Stimulated activated effector memory CD8-positive, alpha-beta T cell treated with anti-CD3 and anti-CD28 coated beads, Interleukin-12 subunit alpha, Interleukin-12 subunit beta, amount 100 ng/mL, for 72 hours (primary cell): ENCODE measurements around the gene UBQLN3.

Experiments used
- ATAC-seq: fragments of 150-1000 bp; cut with Tn5 transposase; 2 replicates; pipeline ENCODE4 v1.10.0; 2021
- DNase-seq, 2 donors: peaks; one replicate each; pipeline ENCODE4 v3.0.0; 2021 to 2022; ENCODE audit warnings: low spot score in 2 of 2
- H3K27ac Mint-ChIP-seq: one replicate; pipeline ENCODE4 v1.8.0; 2022; ENCODE audit warnings: mild to moderate bottlenecking, mixed read lengths
- H3K36me3 Mint-ChIP-seq: one replicate; pipeline ENCODE4 v1.8.0; 2022; ENCODE audit warnings: mild to moderate bottlenecking, mixed read lengths
- H3K4me1 Mint-ChIP-seq: one replicate; pipeline ENCODE4 v1.8.0; 2022; ENCODE audit warnings: mixed read lengths
- H3K4me3 Mint-ChIP-seq: one replicate; pipeline ENCODE4 v1.8.0; 2022; ENCODE audit warnings: mild to moderate bottlenecking, mixed read lengths
- H3K9me3 Mint-ChIP-seq: one replicate; pipeline ENCODE4 v1.8.0; 2022; ENCODE audit warnings: mixed read lengths

Gene UBQLN3

DNA sequence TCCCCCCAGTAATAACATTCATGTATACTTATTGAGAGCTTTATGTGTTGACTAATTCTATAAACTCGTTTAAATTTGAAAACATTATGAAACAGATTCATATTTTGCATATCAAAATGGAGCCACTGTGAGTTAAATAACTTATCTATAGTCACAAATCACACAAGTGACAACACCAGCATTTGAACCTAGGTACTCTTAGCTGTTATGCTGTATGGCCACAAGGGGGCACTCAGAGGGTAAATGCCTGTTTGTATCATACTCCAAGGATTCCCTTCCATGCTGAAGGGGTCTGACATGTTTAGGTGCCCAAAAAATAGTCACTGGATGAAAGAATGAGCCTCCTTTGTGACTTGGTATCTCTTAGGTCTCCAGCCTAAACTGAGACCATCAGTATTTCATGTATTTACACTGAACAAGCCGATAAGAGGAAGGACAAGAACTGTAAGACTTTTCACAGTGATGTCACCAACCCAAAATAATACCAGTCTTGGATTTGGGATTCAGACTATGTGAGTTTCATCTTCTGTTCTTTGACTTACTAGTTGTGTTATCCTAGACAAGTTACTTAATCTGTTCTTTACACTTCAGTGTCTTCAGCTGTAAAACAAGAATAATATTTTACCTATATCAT is 33.5 kb downstream of the UBQLN3 start:
- no peaks in the 10 kb centered on the region for H3K4me1 Mint-ChIP-seq
- ATAC-seq = peak; percentile 57
- no peak overlapping the region for H3K27ac Mint-ChIP-seq
- H3K9me3 Mint-ChIP-seq = no peaks in the 10 kb centered on the region
- no peaks in the 10 kb centered on the region for H3K36me3 Mint-ChIP-seq
- DNase-seq = no peak
- H3K4me3 Mint-ChIP-seq = no peak overlapping the region

DNA sequence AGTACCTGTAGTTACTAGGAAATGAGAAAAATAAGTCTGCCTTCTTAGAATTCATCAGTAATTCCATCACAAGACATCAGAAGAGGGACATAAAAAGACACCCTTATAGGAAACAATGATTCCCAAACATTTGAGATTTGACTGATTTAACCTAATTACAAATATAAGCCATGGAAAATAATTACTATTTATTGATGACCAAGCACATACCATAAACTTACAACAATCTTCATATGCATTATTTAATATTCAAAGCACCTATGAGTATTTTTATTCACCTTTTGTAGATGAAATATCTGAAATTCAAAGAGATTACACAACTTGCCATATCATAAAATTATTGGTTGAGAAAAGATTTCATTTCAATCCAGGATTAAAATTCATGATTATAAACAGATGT is 35.8 kb downstream of the UBQLN3 start:
- ATAC-seq (no peak), DNase-seq (no peak)
- no peaks in the 10 kb centered on the region for H3K4me1 Mint-ChIP-seq
- H3K4me3 Mint-ChIP-seq = no peak overlapping the region
- no peak overlapping the region for H3K27ac Mint-ChIP-seq
- H3K9me3 Mint-ChIP-seq = no peaks in the 10 kb centered on the region
- no peaks in the 10 kb centered on the region for H3K36me3 Mint-ChIP-seq

DNA sequence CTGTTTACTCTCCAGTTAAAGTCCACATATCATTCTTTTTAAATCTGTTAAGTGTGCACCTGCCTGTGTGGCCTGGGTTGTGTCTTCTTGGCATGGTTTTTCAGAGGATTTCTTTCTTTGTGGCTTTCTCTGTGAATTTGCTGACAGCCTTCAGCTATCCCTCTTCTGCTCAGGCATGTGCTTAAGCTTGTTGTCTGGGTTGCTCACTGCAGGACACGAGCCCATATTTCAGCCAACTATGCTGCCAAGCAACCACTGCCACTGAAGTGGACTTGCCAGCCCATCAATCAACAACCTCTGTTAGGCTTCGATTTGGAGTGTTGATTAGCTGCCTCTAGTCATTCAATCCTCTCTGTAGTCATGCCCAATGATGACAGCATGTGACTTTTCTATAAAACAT is 42.2 kb downstream of the UBQLN3 start:
- Mint-ChIP-seq H3K9me3 (no peaks in the 10 kb centered on the region), H3K27ac (no peak overlapping the region), H3K36me3 (no peaks in the 10 kb centered on the region), H3K4me3 (no peak overlapping the region), H3K4me1 (no peaks in the 10 kb centered on the region)
- no peak for ATAC-seq
- no peak for DNase-seq

DNA sequence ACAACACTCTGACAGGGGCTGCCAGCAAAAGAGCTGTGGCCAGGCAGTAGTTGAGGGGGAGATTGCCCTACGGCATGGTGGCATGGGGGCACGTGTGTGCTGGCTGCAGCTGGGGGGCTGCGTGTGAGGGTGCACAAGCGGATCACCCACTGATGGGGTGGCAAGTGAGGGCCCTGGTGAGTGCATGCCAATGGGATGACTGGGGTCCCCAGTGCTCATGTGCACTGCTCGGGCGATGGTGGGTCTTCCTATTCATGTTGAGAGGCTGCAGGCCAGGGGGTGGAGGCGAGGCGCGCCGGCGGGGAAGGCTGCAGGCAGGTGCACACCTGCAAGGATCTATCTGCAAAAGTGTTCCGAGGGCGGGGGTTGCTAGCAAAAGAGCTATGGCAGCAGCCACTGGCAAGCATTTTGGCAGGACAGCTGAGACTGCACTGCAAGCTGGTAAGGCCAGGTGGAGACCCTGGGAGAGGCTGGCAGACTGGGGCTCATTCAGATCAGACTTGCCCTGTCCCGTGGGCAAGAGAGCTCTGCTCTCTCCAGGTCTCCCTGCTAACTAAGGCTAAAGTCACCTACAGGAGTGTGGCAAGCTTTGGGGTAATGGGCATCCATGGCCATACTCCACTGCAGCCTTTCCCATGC is 48.7 kb downstream of the UBQLN3 start:
- peaks cover 3% of the 10 kb centered on the region for H3K9me3 Mint-ChIP-seq
- DNase-seq = no peak
- ATAC-seq = peak; percentile 19
- H3K4me3 Mint-ChIP-seq = no peak overlapping the region
- H3K27ac Mint-ChIP-seq = no peak overlapping the region
- H3K4me1 Mint-ChIP-seq = no peaks in the 10 kb centered on the region
- H3K36me3 Mint-ChIP-seq = no peaks in the 10 kb centered on the region
